Activated naive CD4-positive, alpha-beta T cell treated with anti-CD3 and anti-CD28 coated beads, Interleukin-2, amount 50 U/mL, for 24 hours (primary cell): ENCODE data around the gene SORCS2.
A peak's percentile ranks its signal among the peaks of the same experiment; 100 is the strongest.

Source experiments
- H3K27ac Mint-ChIP-seq: one replicate; pipeline ENCODE4 v1.8.0; 2021; ENCODE audit warnings: mild to moderate bottlenecking, mixed read lengths
- H3K27me3 Mint-ChIP-seq: one replicate; pipeline ENCODE4 v1.8.0; 2021; ENCODE audit warnings: mixed read lengths
- H3K36me3 Mint-ChIP-seq: one replicate; pipeline ENCODE4 v1.8.0; 2021; ENCODE audit warnings: mixed read lengths
- H3K4me1 Mint-ChIP-seq: one replicate; pipeline ENCODE4 v1.8.0; 2021; ENCODE audit warnings: mixed read lengths
- H3K4me3 Mint-ChIP-seq: one replicate; pipeline ENCODE4 v1.8.0; 2021; ENCODE audit warnings: mild to moderate bottlenecking, mixed read lengths
- H3K9me3 Mint-ChIP-seq: one replicate; pipeline ENCODE4 v1.8.0; 2021; ENCODE audit warnings: mixed read lengths

The SORCS2 gene

DNA sequence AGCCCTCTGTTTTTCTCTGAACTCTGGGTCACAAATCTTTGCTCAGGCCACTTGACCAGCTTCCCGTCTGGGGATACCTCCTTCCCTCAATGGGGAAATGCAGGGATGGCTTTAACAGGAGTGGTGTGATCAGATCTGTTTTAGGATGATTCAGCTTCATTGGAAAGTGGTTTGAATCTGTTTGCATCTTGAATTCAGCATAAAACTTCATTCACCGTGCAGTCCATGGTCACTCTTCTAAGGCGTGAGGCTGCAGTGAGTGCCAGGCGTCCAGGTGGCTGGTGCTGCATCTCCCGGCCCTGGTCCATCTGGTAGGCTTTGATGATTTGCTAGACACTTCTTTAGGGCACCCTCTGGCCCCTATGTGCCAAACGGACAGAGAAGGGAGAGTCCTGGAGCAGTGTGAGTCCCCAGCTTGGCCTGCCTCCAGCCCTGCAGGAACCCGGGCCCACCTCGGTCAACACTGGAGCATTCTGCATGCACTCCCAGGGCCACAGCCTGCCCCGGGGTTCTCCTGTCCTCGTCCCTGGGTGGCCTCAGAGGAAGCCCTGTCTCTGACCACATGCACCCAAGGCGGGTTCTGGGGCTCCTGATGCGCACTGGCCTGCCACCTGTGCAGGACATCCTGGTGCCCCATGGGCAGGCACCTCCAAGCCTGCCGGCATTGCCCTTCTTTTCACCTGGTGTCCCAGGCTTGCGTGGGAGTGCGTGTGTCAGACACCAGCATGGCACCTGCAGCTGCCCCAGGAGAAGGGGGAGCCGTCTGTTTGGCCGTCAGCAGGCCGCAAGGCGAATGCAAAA lies 493.9 kb downstream of the SORCS2 start:
- Mint-ChIP-seq H3K9me3 (no peaks in the 10 kb centered on the region), H3K36me3 (no peaks in the 10 kb centered on the region), H3K4me3 (no peak overlapping the region), H3K27ac (no peak overlapping the region), H3K4me1 (no peaks in the 10 kb centered on the region), H3K27me3 (no peaks in the 10 kb centered on the region)

DNA sequence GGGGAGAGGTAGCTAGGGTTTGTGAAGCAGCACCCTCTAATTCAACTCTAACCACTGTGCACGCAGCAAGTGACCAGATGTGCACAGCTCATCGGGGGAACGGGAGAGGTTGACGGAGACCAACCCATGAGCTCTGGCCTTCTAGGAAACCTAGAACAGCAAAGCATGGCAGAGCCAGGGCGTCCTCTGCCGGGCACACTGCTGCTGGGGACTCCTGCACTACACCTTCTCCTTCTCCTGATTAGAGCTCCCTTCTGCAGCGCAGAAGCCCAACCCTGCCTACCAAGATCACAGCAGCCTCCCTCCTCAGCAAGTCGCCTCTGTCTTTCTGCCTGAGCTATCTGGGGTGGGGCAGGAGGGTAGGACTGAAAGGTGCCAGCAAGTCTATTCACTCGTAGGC lies 494.7 kb downstream of the SORCS2 start:
- Mint-ChIP-seq H3K9me3 (no peaks in the 10 kb centered on the region), H3K4me3 (no peak overlapping the region), H3K4me1 (no peaks in the 10 kb centered on the region), H3K27me3 (no peaks in the 10 kb centered on the region), H3K27ac (no peak overlapping the region), H3K36me3 (no peaks in the 10 kb centered on the region)

DNA sequence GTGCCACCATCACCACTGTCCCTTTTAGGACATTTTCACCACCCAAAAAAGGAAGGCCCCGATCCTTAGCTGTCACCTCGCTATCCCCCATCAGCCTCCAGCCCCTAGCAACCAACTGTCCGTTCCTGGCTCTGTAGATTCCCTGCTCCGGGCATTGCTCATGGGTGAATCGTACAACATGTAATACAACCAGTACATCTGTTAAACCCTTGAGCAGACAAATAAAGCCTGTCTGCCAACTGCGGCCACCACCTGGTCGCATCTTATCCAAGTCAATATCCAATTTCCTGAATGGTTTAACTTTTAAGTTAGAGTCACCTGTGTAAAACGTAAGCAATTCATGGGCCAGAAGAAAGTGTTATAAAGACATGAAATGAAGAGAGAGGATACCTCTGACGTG lies 495.5 kb downstream of the SORCS2 start:
- Mint-ChIP-seq H3K4me1 (no peaks in the 10 kb centered on the region), H3K9me3 (no peaks in the 10 kb centered on the region), H3K4me3 (no peak overlapping the region), H3K36me3 (no peaks in the 10 kb centered on the region), H3K27ac (no peak overlapping the region), H3K27me3 (no peaks in the 10 kb centered on the region)

DNA sequence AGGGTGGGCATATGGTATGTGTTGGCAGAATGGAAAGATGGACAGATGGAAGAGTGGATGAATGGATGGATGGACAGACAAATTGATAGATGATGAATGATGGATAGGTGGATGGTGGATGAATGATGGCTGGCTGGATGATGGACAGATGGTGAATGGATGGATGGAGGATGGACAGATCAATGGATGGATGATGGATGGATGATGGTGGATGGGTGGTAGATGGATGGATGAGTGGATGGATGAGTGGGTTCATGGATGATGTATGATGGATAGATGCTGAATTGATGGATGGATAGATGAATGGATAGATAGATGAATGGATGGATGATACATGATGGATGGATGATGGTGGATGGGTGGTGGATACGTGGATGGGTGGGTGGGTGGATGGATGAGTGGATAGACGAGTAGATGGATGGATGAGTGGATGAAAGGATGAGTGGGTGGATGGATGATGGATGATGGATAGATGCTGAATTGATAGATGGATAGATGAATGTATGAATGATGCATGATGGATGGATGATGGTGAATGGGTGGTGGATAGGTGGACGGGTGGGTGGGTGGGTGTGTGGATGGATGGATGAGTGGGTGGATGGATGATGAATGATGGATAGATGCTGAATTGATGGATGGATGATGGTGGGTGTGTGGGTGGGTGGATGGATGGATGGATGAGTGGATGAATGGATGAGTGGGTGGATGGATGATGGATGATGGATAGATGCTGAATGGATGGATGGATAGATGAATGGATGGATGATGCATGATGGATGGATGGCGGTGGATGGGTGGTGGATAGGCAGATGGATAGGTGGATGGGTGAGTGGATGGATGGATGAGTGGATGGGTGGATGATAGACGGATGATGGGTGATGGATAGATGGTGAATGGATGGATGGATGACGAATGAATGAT lies 497.7 kb downstream of the SORCS2 start:
- Mint-ChIP-seq H3K4me1 (no peaks in the 10 kb centered on the region), H3K9me3 (no peaks in the 10 kb centered on the region), H3K4me3 (no peak overlapping the region), H3K36me3 (no peaks in the 10 kb centered on the region), H3K27ac (no peak overlapping the region), H3K27me3 (no peaks in the 10 kb centered on the region)

DNA sequence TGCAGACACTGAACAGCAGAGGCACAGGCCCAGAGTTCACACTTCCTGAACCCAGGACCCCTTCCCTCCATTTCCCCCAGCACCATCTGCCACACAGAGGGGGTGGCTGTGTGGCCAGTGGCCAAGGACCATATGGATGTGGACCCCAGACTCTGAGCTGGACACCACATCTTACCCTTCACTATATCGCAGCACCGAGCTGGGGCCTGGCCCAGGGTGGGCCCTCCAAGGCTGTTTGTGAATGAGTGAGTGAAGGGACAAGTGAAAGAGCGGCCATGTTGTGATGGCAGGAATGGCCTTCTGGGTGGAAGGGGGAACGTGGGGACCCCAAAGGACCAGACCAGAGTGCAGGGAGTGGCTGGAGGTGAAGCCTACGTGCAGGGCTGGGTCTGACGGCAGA lies 498.7 kb downstream of the SORCS2 start:
- Mint-ChIP-seq H3K4me1 (no peaks in the 10 kb centered on the region), H3K4me3 (no peak overlapping the region)

DNA sequence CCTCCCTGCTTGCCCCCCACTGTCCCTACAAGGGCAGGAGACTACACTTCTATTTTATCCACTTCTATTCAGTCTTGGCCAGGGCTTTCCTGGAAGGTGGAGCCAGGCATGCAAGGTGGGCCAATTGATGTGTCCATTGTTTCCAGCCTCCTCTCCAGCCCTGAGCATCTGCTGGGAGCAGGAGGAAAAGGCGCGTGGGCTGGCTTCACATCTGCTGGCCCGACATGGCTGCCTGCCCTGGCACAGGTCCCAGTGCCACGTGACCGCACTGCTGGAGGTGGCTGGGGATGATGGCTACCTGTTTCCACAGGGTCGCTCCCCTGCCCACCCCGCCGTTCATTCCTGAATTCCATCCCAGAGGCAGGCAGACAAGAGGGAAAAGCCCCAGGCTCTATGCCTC lies 499.6 kb downstream of the SORCS2 start:
- Mint-ChIP-seq H3K4me3 (no peak overlapping the region), H3K36me3 (no peaks in the 10 kb centered on the region), H3K4me1 (no peaks in the 10 kb centered on the region), H3K27ac (no peak overlapping the region), H3K27me3 (no peaks in the 10 kb centered on the region), H3K9me3 (no peaks in the 10 kb centered on the region)

More for the DNA sequence above, 498.7 kb downstream of the SORCS2 start:
- Mint-ChIP-seq H3K36me3 (no peaks in the 10 kb centered on the region), H3K27me3 (no peaks in the 10 kb centered on the region), H3K27ac (no peak overlapping the region), H3K9me3 (no peaks in the 10 kb centered on the region)

DNA sequence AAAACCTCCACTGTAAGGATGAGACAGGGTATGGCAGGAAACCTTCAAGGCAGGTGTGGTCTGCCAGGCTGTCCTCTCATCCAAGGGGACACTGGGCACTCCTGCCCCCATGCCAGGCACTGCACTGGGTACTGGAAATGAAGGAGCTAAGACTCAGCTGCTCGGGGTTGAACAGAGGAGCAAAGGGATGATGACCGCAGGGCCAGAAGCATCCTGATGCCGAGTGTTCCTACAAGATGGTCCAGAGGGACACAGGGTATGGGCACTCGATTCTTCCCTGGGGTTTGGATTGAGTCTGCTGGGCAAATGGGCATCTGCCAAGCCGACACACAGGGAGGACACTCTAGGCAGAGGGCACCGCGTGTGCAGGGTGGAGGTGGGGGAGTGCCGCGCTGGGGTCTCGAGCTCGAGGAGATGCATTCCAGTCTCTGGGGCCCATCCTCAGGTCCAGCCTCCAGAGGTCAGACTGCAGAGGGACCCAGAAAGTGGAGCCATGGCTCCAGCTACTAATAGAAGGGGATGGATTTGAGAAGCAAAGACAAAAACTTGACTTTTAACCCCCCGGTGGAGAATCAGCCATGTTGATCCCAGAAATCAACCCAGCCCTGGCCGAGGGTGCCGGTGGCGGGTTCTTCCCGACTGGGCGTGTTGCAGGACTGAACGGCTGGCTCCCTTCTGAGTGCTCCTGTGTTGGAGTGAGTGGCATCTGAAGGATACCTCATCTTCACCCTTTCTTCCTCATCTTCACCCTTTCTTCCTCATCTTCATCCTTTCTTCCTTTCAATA lies 500.3 kb downstream of the SORCS2 start:
- Mint-ChIP-seq H3K9me3 (no peaks in the 10 kb centered on the region), H3K4me1 (no peaks in the 10 kb centered on the region), H3K36me3 (no peaks in the 10 kb centered on the region), H3K4me3 (no peak overlapping the region), H3K27me3 (no peaks in the 10 kb centered on the region), H3K27ac (no peak overlapping the region)

DNA sequence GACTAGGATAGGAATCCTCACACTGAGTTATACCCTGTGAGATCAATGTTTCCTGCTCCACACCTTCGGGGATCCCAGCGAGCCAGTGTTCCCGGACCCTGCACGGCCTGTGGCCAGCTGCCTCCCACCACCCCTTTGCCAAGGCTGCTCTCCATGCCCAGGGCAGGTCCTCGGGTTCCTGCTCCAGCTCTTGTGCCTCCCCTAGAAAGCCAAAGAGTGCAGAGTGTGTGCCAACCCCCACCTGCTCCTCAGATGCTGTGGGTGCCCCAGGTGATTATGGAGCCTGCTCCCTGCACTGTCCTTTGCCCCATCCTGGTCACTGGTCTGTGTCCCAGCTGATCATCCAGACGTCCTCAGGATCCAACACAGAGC lies 500.9 kb downstream of the SORCS2 start:
- Mint-ChIP-seq H3K9me3 (no peaks in the 10 kb centered on the region), H3K4me3 (no peak overlapping the region), H3K36me3 (no peaks in the 10 kb centered on the region), H3K4me1 (no peaks in the 10 kb centered on the region), H3K27me3 (peaks cover 2% of the 10 kb centered on the region), H3K27ac (no peak overlapping the region)

DNA sequence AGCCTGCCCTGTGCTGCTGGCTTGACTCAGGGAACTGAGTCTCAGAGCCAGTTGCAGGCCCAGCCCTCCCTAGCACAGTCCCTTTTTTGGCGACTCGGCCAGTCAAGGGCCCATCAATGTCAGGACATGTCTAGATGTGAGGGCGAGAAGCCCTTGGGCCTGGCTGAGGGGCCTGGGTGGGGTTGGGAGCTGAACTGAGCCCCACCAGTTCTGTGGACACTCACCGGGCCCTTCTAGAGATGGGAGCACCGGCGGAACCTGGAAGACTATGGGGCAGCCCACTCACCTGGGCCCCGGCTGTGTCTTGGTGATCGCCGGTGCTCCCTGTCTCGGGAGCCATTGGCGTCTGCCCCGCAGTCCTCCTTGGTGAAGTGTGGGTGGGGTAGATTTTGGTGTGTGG lies 501.4 kb downstream of the SORCS2 start:
- Mint-ChIP-seq H3K4me3 (no peak overlapping the region), H3K27me3 (peaks cover 6% of the 10 kb centered on the region), H3K36me3 (peaks cover under 1% of the 10 kb centered on the region), H3K27ac (no peak overlapping the region), H3K4me1 (no peaks in the 10 kb centered on the region), H3K9me3 (no peaks in the 10 kb centered on the region)

DNA sequence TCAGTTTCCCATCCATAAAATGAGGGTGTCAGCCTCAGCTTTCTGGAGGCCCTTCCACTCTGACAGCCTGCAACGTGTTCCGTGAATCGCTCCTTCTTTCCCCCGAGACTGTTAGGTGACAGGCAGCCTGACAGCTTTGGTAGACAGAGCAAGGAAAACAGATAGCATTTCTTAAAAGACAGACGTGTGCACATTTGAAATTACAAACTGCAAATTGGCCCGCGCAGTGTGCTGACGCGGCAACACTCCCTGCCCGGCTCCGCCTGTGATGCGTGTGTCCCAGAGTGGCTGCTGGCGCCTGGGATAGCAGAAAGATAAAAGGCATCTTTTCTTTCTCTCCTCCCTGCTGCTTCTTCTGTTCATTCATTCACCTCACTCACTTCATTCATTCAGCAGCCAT lies 502.0 kb downstream of the SORCS2 start:
- no peaks in the 10 kb centered on the region for H3K4me1 Mint-ChIP-seq
- no peak overlapping the region for H3K27ac Mint-ChIP-seq
- H3K27me3 Mint-ChIP-seq = peaks cover 6% of the 10 kb centered on the region
- H3K36me3 Mint-ChIP-seq = peaks cover 2% of the 10 kb centered on the region
- H3K4me3 Mint-ChIP-seq = no peak overlapping the region
- no peaks in the 10 kb centered on the region for H3K9me3 Mint-ChIP-seq

DNA sequence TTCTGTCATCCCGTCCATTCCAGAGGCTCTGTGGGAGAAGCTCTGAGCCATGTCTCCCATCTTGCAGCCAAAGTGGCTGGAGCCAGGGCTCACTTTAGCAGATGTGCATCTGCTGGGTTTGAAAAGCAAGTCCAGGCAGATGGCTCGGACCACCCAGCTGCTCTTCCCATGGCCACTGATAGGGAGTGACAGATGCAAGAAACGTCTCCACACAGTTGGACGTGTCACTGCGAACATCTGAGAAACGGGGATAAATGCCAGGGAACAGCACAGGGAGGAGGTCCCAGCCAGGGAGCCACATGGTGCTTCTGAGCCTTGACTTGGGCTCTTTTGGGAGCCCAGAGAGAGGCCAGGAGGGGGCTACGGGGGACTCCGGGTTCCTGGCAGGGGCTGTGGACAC lies 505.0 kb downstream of the SORCS2 start:
- no peaks in the 10 kb centered on the region for H3K4me1 Mint-ChIP-seq
- no peaks in the 10 kb centered on the region for H3K9me3 Mint-ChIP-seq
- H3K36me3 Mint-ChIP-seq = peaks cover 2% of the 10 kb centered on the region
- H3K27ac Mint-ChIP-seq = no peak overlapping the region
- H3K4me3 Mint-ChIP-seq = no peak overlapping the region
- H3K27me3 Mint-ChIP-seq = peaks cover 11% of the 10 kb centered on the region

DNA sequence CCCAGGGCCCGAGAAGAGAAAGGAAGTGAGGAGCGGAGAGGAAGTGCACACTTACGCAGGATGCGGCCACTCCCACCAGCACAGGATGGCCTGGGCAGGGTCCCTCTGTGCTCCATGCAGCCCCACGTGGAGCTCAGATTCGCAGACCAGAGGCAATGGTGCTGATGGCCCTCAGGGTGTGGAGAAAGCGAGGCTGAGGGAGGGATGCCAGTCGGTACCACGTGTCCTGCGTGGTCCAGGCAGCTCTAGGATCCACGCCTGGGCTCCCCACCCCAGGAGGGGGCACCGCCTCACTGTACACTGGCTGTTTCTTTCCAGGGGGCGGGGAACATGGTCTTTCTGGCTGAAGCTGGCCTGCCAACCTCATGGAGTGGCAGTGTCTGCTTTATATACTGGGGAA lies 505.5 kb downstream of the SORCS2 start:
- Mint-ChIP-seq H3K4me3 (no peak overlapping the region), H3K4me1 (peaks cover 1% of the 10 kb centered on the region), H3K27me3 (peaks cover 11% of the 10 kb centered on the region), H3K27ac (no peak overlapping the region), H3K9me3 (no peaks in the 10 kb centered on the region), H3K36me3 (peaks cover 2% of the 10 kb centered on the region)

DNA sequence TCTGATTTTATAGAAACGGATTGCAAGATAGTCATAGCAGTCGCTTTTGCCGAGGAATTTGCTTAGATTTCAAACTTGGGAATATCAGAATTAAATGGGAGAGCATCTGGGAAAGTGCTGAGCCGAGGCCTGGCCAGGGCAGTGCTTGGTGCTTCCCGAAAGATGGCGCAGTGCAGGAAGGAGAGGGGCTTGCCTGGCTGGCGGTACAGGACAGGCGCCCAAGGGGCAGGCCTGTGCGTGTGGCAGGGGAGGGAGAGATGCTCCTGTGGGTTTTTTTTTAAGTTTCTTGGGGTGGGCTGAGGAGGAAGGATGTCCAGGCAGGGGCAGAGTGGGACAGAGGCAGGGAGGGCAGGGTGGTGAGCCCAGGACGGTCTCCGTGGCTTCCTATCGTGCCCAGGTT lies 506.2 kb downstream of the SORCS2 start:
- Mint-ChIP-seq H3K27me3 (peaks cover 11% of the 10 kb centered on the region), H3K27ac (peak overlapping the region; percentile 52), H3K9me3 (no peaks in the 10 kb centered on the region), H3K4me1 (peaks cover 5% of the 10 kb centered on the region), H3K36me3 (peaks cover 2% of the 10 kb centered on the region), H3K4me3 (no peak overlapping the region)

DNA sequence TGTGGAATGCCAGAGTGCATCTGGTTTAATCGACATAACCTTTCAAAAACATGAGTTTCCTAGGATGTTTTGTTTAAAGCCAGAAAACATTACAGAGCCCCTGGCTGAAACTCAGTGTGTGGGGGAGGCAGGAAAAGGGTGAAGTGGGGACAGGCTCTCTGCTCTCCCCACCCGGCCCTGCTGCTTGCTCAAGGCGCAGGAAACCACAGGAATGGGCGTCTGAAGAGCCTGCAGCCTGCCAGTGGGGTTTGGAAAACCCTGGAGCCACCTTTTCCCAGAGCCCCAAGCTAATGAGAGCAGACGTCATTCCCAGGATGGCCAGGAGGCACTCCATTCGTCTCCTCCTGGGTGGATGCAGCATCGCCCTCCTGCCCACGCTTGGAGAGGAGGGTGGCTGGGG lies 506.7 kb downstream of the SORCS2 start:
- H3K4me1 Mint-ChIP-seq = peaks cover 5% of the 10 kb centered on the region
- no peak overlapping the region for H3K27ac Mint-ChIP-seq
- no peak overlapping the region for H3K4me3 Mint-ChIP-seq
- peaks cover 2% of the 10 kb centered on the region for H3K36me3 Mint-ChIP-seq
- H3K9me3 Mint-ChIP-seq = no peaks in the 10 kb centered on the region
- peaks cover 11% of the 10 kb centered on the region for H3K27me3 Mint-ChIP-seq

DNA sequence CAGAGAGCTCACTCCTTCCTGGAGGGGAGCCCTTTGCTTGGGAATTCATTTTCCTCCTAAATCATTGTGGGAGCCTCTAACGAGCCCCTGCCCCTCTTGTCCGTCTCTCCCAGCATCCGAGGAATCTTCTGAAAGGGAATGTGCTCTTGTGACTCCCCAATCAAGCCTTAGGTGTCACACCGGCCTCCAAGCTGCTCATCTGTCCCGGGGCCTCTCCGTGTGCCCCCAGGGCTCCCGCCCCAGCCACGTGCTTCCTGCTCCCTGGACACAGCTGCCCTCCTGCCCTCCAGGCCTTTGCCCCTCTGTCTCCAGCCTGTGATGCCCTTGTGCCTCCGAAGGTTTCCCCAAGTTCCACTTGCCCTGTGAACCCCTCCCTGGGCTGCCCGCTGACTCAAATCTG lies 507.5 kb downstream of the SORCS2 start:
- H3K4me1 Mint-ChIP-seq = peaks cover 5% of the 10 kb centered on the region
- H3K27ac Mint-ChIP-seq = peak overlapping the region; percentile 41
- no peak overlapping the region for H3K4me3 Mint-ChIP-seq
- H3K27me3 Mint-ChIP-seq = peaks cover 11% of the 10 kb centered on the region
- H3K9me3 Mint-ChIP-seq = no peaks in the 10 kb centered on the region
- peaks cover 2% of the 10 kb centered on the region for H3K36me3 Mint-ChIP-seq
